HG03520 (cell line): Measurements from ENCODE around the gene CELSR1.

Experiments used
- ATAC-seq: cut with Tn5 transposase; IDR thresholded peaks from one replicate; pipeline ENCODE4 v1.9.1; 2021; ENCODE audit warnings: mild to moderate bottlenecking, moderate library complexity; ENCODE audit not compliant: unreplicated experiment

The CELSR1 gene

GRCh38 chr22:46380069-46380468 is 157.4 kb downstream of the CELSR1 start:
- ATAC-seq = no peak

GRCh38 chr22:46379066-46379930 is 158.1 kb downstream of the CELSR1 start:
- ATAC-seq = no peak

- ATAC-seq = no peak
These were observed 158.9 kb downstream of the CELSR1 start for GRCh38 chr22:46378426-46379065.

GRCh38 chr22:46377525-46378425 is 159.6 kb downstream of the CELSR1 start:
- ATAC-seq = no peak

GRCh38 chr22:46376908-46377524 is 160.4 kb downstream of the CELSR1 start:
- ATAC-seq = no peak

GRCh38 chr22:46376111-46376510 is 161.3 kb downstream of the CELSR1 start:
- no peak for ATAC-seq

- no peak for ATAC-seq
These were observed 162.6 kb downstream of the CELSR1 start for GRCh38 chr22:46374663-46375474.

- ATAC-seq = no peak
These were observed 163.3 kb downstream of the CELSR1 start for GRCh38 chr22:46373921-46374662.

GRCh38 chr22:46373159-46373558 is 164.3 kb downstream of the CELSR1 start:
- ATAC-seq = no peak

GRCh38 chr22:46372686-46373085 is 164.7 kb downstream of the CELSR1 start:
- ATAC-seq = no peak

- no peak for ATAC-seq
These were observed 165.7 kb downstream of the CELSR1 start for GRCh38 chr22:46371623-46372226.

GRCh38 chr22:46370584-46371291 is 166.7 kb downstream of the CELSR1 start:
- no peak for ATAC-seq

GRCh38 chr22:46369716-46370583 is 167.5 kb downstream of the CELSR1 start:
- ATAC-seq = no peak

GRCh38 chr22:46368871-46369715 is 168.3 kb downstream of the CELSR1 start:
- ATAC-seq = no peak

GRCh38 chr22:46368422-46368821 is 169.0 kb downstream of the CELSR1 start:
- ATAC-seq = no peak

GRCh38 chr22:46367707-46368191 is 169.7 kb downstream of the CELSR1 start:
- no peak for ATAC-seq
